Measurements from ENCODE around the gene BGN.

BGN gene

GRCh38 chrX:153486171-153486570 is 8.6 kb upstream of the BGN start:
- DNase-seq, result no peak

- DNase-seq, result no peak
Observed at GRCh38 chrX:153487590-153488071, 7.1 kb upstream of the BGN start.

GRCh38 chrX:153488231-153488914 is 6.4 kb upstream of the BGN start:
- DNase-seq, result no peak

- DNase-seq, result no peak
Observed at GRCh38 chrX:153490217-153490930, 4.4 kb upstream of the BGN start.

- no peak for DNase-seq
Observed at GRCh38 chrX:153491351-153491914, 3.3 kb upstream of the BGN start.

- no peak for DNase-seq
Observed at GRCh38 chrX:153491918-153492317, 2.9 kb upstream of the BGN start.

GRCh38 chrX:153492543-153492942 is 2.2 kb upstream of the BGN start:
- DNase-seq, result no peak

GRCh38 chrX:153493085-153493484 is 1.7 kb upstream of the BGN start:
- no peak for DNase-seq

- DNase-seq, result no peak
Observed at GRCh38 chrX:153494061-153494460, 719 bp upstream of the BGN start.

- DNase-seq, result no peak
Observed at GRCh38 chrX:153495362-153495751, 577 bp downstream of the BGN start.

- DNase-seq, result no peak
Observed at GRCh38 chrX:153495903-153496589, 1.3 kb downstream of the BGN start.

- no peak for DNase-seq
Observed at GRCh38 chrX:153496590-153496959, 1.8 kb downstream of the BGN start.

GRCh38 chrX:153498453-153498852 is 3.7 kb downstream of the BGN start:
- DNase-seq, result no peak

- DNase-seq, result no peak
Observed at GRCh38 chrX:153499341-153499740, 4.6 kb downstream of the BGN start.

- DNase-seq, result no peak
Observed at GRCh38 chrX:153499876-153500275, 5.1 kb downstream of the BGN start.

GRCh38 chrX:153500676-153501280 is 6.0 kb downstream of the BGN start:
- no peak for DNase-seq

GRCh38 chrX:153501530-153501929 is 6.8 kb downstream of the BGN start:
- DNase-seq, result no peak

GRCh38 chrX:153502131-153502530 is 7.4 kb downstream of the BGN start:
- DNase-seq, result no peak

- DNase-seq, result no peak
Observed at GRCh38 chrX:153502796-153503195, 8.0 kb downstream of the BGN start.

GRCh38 chrX:153504445-153505016 is 9.8 kb downstream of the BGN start:
- DNase-seq, result no peak

GRCh38 chrX:153505361-153505760 is 10.6 kb downstream of the BGN start:
- no peak for DNase-seq

- DNase-seq, result peak; percentile 33
Observed at GRCh38 chrX:153507484-153508178, 12.9 kb downstream of the BGN start.
